ENCODE data around the gene TDRD10. TPM values are rescaled to one million over a fixed set of nuclear protein-coding genes. Genes with fewer than 3 reads are reported as not detected.

The TDRD10 gene
- total RNA-seq, 1 experiment from 2014 or later = not detected

DNA sequence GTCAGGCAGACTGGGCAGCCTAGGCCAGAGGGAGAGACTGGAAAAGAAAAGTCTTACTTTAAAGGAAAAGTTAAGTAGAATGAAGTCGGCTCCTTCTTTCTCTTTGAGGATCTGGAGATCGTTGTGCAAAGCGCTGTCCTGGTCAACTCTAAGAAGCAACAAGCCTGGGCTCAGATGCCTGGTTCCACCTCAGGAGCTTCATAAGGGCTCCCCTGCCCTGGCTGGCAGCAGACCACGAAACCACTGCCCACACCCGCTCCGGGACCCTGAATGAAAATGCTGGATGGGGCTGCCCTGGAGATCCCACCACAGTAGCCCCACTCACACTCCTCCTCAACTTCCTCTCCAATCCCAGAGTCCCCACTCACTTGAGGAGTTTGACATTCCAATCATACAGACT, 50.0 kb downstream of the TDRD10 start:
- no peak for DNase-seq (ENCODE audit: low read depth)

DNA sequence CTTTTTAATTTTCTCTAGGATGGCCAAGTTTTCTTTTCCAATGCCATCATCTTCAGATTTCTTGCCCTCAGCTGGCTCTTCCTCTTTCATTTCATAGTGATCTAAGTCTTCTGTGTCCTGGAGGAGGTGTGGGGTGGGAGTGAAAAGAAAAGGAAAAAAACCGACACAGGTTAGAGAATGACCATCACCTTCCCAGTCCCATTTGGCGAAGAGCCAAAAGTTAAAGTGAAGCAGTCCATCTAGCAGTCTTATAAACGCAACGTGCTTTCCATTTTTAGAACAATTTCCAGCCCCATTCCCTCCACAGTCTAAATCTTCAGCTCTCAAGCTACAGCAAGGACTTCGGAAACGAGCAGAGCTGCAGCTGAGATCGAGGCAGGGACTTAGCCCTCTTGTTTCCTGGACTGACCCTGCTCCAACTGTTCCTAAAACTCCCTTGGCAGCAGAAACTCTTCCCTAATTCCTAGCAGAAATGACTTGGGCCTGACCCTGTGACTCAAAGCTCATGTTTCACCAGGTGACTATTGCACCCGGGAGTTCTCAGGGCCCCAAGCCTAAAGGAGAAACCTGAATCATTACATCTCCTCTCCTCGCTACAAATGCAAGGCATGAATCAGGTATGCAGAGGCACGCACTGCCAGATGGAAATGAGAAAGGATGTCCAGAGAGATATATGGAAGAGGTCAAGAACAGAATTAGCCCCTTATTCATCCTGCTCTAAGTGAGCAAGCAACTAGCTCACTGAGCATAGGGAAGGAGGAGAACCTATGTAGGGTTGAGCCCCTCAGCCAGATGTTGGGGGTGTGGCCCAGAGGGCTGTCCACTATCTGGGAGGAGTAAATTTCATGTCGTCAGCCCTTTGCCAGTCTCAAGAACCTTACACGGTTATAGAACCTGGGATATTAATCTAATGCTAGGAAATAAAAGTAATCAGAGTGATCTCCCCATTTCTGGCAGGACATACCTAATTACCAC, 51.3 kb downstream of the TDRD10 start:
- no peak for DNase-seq (ENCODE audit: low read depth)

DNA sequence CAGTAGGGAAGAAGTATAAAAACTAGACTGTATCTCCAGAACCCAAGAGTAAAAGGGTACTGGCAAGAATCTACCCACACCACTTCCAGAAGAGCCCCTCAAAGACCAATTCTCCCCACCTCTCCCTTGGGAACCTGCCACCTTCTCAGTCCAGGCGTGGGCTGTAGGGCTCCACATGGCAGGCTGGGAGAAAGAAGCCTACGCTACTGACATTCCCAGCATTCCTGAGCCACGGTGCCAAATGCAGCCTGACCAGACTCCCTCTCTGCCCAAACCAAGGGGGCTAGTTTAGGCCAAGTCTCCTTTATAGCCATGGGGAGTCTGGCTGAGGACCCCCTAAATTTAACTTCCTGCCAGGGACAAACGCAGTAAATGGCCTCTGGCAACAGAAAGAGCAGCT, 54.4 kb downstream of the TDRD10 start:
- DNase-seq (ENCODE audit: low read depth) = peak; percentile 27

DNA sequence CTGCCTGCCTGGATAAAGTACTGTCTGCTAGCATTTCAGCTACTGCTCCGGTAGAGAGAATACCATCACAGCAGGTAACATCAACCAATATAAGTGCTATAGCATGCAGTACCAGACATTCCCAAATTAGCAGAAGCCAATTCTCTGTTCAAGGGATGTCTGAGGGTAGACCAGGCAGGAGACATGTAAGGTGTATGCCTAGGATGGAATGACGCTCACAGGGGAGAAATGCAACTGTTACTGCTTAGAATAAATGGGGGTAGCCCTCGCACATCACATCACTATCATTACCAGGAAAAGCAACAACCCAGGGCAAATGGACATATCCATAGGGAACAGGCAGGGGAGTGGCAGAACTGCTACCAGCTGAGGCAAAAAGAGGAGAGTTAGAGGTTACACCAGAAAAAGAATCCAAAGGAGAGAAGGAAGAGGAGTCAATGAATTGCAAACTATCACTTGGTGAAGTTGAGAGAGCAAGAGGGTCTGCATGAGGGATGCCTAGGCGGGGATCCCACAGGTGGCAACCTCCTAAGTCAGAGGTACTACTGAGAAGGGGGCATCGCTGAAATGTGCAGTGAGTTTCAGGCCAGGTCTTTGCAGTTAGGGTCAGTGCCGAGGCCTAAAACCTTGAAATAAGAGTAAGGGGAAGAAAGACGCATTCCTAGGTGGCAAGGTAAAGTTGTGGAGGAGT, 55.4 kb downstream of the TDRD10 start:
- no peak for DNase-seq (ENCODE audit: low read depth)

DNA sequence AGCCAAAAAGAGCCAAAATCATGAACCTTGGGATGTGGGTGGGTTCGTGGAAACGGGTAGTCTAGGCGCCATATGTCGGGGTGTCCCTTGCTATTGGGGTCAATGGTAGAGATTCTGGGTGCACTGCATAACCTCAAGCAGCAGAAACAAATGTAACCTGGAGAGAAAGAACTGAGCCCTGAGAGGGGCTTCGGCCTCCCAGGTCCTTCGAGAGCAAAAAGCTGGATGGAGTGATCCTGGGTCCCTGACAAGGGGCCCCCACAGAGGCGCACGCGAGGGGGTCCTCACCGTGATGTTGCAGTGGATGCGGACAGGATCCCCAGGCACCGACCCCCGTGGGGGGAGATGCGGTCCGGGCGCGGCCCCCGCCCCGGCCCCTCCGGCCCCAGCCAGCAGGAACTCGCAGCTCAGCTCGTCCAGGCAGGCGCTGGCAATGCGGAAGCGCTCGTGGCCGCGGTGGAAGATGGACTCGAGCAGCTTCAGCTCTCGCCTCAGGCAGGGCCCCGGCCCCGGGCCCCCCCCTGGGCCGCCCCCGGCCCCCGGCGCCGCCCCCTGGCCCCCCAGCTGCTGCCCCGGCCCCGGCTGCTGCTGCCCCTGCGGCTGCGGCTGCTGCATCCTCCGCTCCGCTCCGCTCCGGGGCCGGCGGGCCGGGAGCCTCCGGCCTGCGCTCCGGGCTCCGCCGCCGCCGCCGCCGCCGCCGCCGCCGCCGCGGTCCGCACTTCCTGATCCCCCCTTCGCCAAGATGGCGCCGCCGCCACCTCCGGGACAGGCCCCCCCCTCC, 56.1 kb downstream of the TDRD10 start, which contains the start of gene UBE2Q1:
Gene UBE2Q1, minus strand, starts transcription at position 724 of the 781 bp plus-strand sequence. Its CDS starts 109 bp downstream, at position 615.
- peak; percentile 41 for DNase-seq (ENCODE audit: low read depth)

DNA sequence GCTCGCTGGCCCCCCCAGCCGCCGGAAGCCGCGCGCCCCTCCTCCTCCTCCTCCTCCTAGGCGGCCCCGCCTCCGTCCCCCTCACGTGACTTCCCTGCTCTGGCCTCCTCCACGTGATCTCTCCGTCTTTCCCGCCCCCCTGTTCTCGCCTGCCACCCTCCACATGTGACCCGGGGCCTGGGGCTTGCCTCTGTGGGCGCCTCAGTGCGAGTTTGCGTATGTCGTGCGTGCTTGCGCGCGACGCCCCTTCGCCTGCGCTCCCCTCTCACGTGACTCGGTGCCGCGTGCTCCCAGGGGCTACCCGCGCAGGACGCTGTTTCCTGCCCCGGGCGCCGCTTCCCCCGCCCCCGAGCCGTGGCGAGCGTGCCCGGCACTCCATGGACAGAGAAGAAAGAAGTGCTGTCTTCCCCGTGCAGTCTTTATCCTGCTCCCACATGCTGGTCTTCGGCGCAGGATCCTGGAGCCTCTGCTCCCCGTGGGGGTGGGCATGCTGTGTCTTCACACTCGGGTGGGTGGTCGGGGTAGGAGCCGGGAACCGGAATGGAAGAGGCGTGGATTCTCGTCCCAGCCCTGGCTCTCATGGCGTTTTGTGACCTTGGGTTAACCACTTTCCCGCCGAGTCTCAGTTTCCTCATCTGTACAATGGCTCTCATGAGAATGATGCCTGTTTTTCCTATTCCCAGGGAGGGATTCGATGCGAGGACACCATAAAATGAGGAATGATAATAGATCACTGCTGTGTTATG, 56.9 kb downstream of the TDRD10 start:
- DNase-seq (ENCODE audit: low read depth) = peak; percentile 99

DNA sequence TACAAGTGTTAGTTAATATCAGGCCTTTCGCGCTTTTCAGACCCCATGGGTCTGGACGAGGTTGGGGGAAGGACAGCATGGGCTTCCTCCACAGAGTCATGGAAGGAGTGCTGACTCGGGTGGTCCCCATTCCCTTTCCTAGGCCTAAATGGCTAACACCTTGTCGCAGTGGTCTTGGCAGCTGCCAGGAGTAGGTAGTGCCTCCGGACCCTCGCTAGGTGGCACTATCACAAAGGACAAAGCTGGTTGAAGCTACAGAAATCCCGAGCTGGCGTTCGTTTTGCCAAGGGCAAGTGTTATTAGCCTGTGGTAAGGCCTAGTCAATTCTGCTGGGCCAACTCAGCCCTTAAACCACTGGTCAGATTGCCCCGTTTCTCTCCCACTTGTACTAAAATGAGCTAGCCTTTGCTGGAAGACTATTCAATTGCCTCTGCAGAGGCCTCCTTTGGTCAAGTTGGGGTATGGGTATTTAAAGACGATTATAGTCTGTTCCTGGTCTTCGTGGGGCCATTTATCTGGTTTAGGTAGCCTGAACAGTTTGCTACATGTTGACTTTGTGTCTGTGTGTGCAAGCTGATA, 57.5 kb downstream of the TDRD10 start:
- peak; percentile 91 for DNase-seq (ENCODE audit: low read depth)

DNA sequence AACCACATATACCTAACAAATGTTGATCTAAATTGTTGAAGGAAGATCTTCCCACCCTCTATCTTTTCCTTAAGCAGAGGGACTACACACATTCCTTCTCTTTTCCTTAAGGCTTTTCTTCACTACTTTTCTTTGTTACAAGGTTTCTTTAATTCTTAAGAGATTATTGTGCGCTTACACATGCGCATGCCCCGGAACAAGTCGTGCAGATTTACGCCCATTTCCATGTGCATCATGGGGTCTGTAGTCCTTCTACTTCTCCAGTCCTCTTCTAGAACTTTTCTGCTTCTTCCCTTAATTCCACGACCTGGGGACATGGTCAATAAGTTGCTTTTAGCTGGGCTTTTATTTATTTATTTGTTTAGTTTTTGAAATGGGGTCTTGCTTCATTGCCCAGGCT, 63.9 kb downstream of the TDRD10 start:
- DNase-seq (ENCODE audit: low read depth) = no peak

DNA sequence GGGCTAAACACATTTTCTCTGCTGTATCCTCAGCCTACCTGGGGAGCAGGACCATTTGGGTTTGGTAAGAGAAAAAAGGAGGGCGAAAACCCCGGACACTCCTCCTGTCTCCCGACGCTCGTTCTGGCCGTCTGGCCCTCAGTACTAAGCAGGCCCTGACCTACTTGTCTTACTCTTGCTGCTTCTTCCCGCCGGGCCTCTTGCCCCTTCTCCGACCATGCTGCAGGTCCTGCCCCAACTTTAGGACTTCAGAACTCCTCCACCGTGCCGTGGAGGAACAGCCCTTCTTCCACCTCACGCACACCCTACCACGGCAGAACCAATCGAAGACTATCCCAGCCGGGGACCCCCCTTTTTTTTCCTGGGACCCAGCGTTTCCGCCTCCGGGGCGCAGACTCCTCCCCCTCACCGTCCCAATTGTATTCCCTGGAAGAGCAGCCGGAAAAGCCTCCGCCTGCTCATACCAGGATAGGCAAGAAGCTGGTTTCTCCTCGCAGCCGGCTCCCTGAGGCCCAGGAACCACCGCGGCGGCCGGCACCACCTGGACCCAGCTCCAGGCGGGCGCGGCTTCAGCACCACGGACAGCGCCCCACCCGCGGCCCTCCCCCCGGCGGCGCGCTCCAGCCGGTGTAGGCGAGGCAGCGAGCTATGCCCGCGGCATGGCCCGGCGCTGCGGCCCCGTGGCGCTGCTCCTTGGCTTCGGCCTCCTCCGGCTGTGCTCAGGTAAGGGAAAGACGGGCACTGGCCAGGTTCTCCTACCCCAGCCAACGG, 65.6 kb downstream of the TDRD10 start, which contains the start of gene CHRNB2:
Gene CHRNB2, plus strand, starts transcription at position 393 of the 771 bp plus-strand sequence. Its CDS starts 267 bp downstream, at position 660.
- DNase-seq (ENCODE audit: low read depth) = peak; percentile 81

DNA sequence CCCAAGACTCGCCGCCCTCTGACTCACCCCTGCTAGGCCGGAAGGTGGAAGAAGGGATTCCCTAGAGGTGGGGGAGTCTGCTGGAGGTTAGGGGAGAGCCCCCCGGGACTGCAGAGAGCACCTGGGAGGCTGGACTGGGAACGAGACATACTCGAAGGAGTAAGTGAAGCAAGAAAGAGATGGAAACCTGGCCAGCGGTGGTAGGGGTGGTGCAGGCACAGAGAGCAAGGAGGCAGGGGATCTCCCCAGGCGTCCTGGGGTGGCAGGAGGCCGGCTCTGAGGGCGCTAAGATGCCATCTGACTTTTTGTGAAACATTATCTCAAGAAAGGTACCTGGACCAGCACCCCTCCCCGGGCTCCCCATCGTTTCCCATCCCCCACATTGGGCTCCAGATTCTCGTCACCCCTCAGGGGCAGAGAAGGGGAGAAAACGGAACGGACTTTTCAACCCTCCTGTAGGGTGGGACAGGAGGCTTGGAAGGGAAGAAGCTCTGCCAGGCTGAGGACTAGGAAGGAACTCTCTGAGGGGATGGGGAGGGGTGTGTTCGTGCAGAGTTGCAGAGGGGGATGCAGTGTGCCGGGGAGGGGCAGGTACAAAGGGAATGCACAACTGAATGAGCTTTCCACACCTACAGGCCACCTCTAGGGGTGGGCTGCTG, 66.3 kb downstream of the TDRD10 start:
- no peak for DNase-seq (ENCODE audit: low read depth)

DNA sequence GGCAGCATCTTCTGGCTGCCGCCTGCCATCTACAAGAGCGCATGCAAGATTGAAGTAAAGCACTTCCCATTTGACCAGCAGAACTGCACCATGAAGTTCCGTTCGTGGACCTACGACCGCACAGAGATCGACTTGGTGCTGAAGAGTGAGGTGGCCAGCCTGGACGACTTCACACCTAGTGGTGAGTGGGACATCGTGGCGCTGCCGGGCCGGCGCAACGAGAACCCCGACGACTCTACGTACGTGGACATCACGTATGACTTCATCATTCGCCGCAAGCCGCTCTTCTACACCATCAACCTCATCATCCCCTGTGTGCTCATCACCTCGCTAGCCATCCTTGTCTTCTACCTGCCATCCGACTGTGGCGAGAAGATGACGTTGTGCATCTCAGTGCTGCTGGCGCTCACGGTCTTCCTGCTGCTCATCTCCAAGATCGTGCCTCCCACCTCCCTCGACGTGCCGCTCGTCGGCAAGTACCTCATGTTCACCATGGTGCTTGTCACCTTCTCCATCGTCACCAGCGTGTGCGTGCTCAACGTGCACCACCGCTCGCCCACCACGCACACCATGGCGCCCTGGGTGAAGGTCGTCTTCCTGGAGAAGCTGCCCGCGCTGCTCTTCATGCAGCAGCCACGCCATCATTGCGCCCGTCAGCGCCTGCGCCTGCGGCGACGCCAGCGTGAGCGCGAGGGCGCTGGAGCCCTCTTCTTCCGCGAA, 69.4 kb downstream of the TDRD10 start:
- no peak for DNase-seq (ENCODE audit: low read depth)

DNA sequence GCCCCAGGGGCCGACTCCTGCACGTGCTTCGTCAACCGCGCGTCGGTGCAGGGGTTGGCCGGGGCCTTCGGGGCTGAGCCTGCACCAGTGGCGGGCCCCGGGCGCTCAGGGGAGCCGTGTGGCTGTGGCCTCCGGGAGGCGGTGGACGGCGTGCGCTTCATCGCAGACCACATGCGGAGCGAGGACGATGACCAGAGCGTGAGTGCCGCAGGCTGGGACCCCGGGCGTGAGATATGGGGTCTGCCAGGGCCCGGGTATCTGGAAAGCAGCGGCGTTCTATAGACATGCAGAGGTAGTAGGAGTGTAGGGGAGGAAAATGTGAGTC, 69.9 kb downstream of the TDRD10 start:
- no peak for DNase-seq (ENCODE audit: low read depth)

DNA sequence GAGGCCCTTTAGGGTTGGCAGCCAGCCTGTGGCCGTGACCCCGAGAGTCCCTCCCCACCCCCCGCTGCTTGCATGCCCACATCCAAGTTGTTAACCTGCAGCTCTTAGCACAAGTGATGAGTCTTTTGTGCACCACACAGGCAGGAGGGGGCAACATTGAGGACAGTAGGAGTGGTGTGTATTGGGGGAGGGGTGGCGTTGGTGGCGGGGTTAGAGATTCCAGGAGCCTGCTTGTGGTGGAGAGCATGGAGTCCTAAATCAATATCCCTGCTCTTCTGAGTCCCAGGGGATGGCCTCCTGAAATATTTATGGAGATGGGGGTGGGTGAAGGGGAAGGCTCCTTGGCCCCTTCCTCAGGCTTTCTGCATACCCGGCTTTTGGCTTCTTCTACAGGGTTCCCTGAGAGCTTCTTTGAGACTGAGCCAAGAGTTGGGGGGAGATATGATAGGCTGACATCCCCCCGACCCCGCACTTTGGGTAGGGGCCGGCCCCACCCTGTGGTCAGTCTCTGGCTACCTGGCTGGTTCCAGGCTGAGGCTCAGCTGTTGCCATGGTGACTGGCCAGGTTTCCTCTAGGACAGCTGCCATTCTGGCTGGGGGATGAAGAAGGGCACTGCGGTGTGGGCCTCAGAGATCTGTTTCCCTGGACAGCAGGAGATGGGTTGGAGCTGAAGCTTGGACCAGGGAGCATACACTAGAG, 70.6 kb downstream of the TDRD10 start:
- no peak for DNase-seq (ENCODE audit: low read depth)

DNA sequence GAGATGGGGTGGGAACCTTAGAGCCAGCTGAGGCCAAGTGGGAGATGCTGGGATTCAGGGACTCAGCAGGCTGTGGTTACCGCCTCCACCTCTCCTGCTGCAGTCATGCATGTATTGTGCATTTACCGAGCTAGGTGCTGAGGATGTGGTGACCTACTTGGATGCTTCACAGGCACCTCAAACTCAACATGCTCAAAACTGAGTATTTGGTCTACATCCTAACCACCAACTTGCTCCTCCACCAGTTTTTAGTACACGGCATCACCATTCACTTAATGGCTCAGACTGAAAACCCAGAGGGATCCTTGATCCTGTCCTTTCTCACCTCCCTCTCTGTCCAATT, 71.1 kb downstream of the TDRD10 start:
- no peak for DNase-seq (ENCODE audit: low read depth)

DNA sequence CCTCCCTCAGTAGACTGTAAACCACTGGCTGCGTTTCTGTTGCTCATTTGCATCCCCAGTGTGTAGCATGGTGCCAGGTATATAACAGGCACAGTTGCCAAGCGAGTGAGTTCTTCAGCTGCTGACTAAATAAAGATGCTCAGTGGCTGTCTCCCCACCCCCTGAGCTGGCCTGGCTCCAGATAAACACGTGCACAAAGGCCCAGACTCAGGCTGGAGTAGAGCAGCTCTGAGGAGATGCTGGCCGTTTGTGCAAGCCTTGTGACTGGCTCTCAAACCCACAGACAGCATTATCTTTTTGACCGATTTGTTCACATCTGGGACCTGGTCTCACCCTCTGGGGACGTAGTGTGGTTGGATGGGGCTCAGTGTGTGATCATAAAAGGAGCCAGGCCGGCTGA, 72.7 kb downstream of the TDRD10 start:
- peak; percentile 30 for DNase-seq (ENCODE audit: low read depth)

DNA sequence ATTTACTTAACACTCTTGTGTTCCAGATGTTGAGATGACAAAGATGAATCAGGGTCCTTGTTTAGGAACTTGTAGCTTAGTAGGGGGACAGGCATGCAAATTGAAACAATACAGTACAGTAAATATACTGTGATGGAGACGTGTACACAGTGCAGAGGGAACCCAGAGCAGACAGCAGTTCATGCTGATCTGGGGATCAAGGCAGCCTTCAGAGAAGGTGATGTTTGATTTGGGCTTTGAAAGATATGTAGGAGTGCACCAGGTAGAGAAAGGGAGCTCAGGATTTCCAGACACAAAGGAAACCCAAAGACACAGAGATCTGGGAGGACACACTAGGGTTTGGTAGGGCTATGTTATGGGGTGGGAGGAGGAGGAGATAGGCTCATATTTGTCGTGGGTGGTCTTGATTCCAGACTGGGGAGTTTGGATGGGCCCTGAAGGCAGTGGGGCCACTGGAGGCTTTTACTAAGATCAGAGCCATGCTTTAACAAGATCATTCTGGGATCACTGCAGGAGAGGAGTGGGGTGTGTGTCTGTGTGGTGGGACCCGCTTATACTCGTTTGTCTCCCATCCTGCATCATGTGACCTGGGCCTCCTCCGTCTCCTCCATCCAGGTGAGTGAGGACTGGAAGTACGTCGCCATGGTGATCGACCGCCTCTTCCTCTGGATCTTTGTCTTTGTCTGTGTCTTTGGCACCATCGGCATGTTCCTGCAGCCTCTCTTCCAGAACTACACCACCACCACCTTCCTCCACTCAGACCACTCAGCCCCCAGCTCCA, 73.3 kb downstream of the TDRD10 start:
- no peak for DNase-seq (ENCODE audit: low read depth)

DNA sequence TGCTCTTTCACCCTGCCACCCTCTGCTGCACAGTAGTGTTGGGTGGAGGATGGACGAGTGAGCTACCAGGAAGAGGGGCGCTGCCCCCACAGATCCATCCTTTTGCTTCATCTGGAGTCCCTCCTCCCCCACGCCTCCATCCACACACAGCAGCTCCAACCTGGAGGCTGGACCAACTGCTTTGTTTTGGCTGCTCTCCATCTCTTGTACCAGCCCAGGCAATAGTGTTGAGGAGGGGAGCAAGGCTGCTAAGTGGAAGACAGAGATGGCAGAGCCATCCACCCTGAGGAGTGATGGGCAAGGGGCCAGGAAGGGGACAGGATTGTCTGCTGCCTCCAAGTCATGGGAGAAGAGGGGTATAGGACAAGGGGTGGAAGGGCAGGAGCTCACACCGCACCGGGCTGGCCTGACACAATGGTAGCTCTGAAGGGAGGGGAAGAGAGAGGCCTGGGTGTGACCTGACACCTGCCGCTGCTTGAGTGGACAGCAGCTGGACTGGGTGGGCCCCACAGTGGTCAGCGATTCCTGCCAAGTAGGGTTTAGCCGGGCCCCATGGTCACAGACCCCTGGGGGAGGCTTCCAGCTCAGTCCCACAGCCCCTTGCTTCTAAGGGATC, 74.0 kb downstream of the TDRD10 start:
- no peak for DNase-seq (ENCODE audit: low read depth)

All from Daoy (cell line).